ENCODE data around the gene TNC. TPM values are rescaled to one million over a fixed set of nuclear protein-coding genes. Genes with fewer than 3 reads are reported as not detected.

Gene TNC
- total RNA-seq, 2 donors from 2014 or later, result 67.5 to 172 TPM

DNA sequence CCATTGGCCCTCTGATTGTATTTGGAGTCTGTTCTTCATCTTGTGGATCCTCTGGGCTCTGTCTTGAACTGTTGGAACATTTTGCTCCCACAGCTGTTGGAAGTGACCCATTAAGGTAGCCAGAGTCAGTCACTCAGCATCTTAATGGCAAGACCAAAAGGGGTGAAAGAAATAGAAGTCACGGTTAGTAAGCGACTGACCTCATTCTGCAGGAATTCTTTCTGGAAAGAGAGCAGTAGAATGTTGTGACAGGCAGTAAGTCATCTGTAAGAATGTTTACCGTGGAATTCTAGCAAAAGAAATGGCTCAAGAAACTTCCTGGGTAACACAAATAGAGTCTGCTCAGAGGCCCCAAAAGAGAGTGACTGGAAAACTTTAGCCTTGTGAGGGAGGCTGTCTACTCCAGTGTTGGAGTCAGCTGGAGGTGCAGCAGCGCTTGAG lies 28.6 kb upstream of the TNC start:
- Mint-ChIP-seq H3K9me3 (no peaks in the 10 kb centered on the region), H3K27ac (peak overlapping the region; percentile 61)
- WGBS, 2 experiments (ENCODE audit: insufficient coverage in 1 of 2, insufficient read length in 1 of 2), result 75 to 87% methylated on average over 4 of the region's 4 CpGs

DNA sequence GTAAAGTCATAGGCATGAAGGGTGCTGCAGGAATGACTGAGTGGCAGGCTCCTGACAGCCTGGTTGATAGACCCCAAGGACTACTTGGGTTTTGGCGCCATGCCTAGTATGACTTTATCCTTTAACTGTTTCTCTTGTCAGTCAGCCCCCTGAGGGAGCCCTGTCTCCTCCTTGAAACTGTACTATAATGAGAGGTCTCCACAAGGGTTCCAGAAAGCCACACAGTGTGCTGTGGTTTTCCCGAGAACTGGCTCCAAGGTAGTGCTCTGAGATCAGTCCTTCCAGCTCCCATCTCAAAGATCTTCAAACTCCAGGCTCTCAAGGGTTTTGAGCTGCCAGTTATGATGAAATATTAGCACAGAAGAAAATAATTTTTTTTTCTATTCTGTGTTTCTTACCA lies 26.7 kb upstream of the TNC start:
- DNase-seq, result no peak
- 83 to 96% methylated on average over 1 to 2 of the region's 2 CpGs for WGBS, 2 experiments (ENCODE audit: insufficient coverage in 1 of 2, insufficient read length in 1 of 2)
- no peaks in the 10 kb centered on the region for H3K36me3 ChIP-seq (ENCODE audit: control insufficient read depth, insufficient read depth, low read length)
- Mint-ChIP-seq H3K9me3 (no peaks in the 10 kb centered on the region), H3K36me3 (ENCODE audit: low read depth) (no peaks in the 10 kb centered on the region), H3K27me3 (ENCODE audit: insufficient read depth) (peaks cover 4% of the 10 kb centered on the region), H3K4me1 (peaks cover 15% of the 10 kb centered on the region), H3K4me3 (no peak overlapping the region), H3K27ac (no peak overlapping the region)
- no peaks in the 10 kb centered on the region for H3K9me3 ChIP-seq (ENCODE audit: control insufficient read depth, low read length)
- no peak overlapping the region for H3K4me3 ChIP-seq (ENCODE audit: low read length)
- H3K9ac ChIP-seq (ENCODE audit: extremely low read depth, low read length, poor library complexity, severe bottlenecking), result no peak overlapping the region
- H3K27me3 ChIP-seq (ENCODE audit: control insufficient read depth, insufficient read depth, low read length, poor library complexity, severe bottlenecking), result no peaks in the 10 kb centered on the region
- H3K27ac ChIP-seq (ENCODE audit: low read depth, low read length), result no peak overlapping the region
- no peak for TF ChIP-seq CTCF (conservative IDR thresholded peaks at IDR 0.05)
- no peaks in the 10 kb centered on the region for H3K4me1 ChIP-seq (ENCODE audit: control insufficient read depth, insufficient read depth, low read length)

More for the DNA sequence above, 28.6 kb upstream of the TNC start:
- no peaks in the 10 kb centered on the region for H3K36me3 ChIP-seq (ENCODE audit: control insufficient read depth, insufficient read depth, low read length)
- Mint-ChIP-seq H3K27me3 (ENCODE audit: insufficient read depth) (peaks cover 4% of the 10 kb centered on the region), H3K36me3 (ENCODE audit: low read depth) (no peaks in the 10 kb centered on the region), H3K4me3 (no peak overlapping the region), H3K4me1 (peaks cover 8% of the 10 kb centered on the region)
- no peaks in the 10 kb centered on the region for H3K9me3 ChIP-seq (ENCODE audit: control insufficient read depth, low read length)
- H3K4me3 ChIP-seq (ENCODE audit: low read length), result no peak overlapping the region
- DNase-seq, result no peak
- H3K4me1 ChIP-seq (ENCODE audit: control insufficient read depth, insufficient read depth, low read length), result no peaks in the 10 kb centered on the region
- no peaks in the 10 kb centered on the region for H3K27me3 ChIP-seq (ENCODE audit: control insufficient read depth, insufficient read depth, low read length, poor library complexity, severe bottlenecking)
- no peak overlapping the region for H3K9ac ChIP-seq (ENCODE audit: extremely low read depth, low read length, poor library complexity, severe bottlenecking)
- TF ChIP-seq CTCF (conservative IDR thresholded peaks at IDR 0.05), result no peak
- no peak overlapping the region for H3K27ac ChIP-seq (ENCODE audit: low read depth, low read length)

- peaks cover 15% of the 10 kb centered on the region for H3K4me1 Mint-ChIP-seq
- H3K9me3 ChIP-seq (ENCODE audit: control insufficient read depth, low read length), result no peaks in the 10 kb centered on the region
- DNase-seq, result no peak
- peaks cover 1% of the 10 kb centered on the region for H3K27me3 Mint-ChIP-seq (ENCODE audit: insufficient read depth)
- H3K4me3 ChIP-seq (ENCODE audit: low read length), result no peak overlapping the region
- H3K9me3 Mint-ChIP-seq, result no peaks in the 10 kb centered on the region
- WGBS, 2 experiments (ENCODE audit: insufficient coverage in 1 of 2, insufficient read length in 1 of 2), result 70 to 90% methylated on average over 2 of the region's 2 CpGs
- no peak for TF ChIP-seq CTCF (conservative IDR thresholded peaks at IDR 0.05)
- H3K27me3 ChIP-seq (ENCODE audit: control insufficient read depth, insufficient read depth, low read length, poor library complexity, severe bottlenecking), result no peaks in the 10 kb centered on the region
- H3K9ac ChIP-seq (ENCODE audit: extremely low read depth, low read length, poor library complexity, severe bottlenecking), result no peak overlapping the region
- no peaks in the 10 kb centered on the region for H3K4me1 ChIP-seq (ENCODE audit: control insufficient read depth, insufficient read depth, low read length)
- H3K27ac ChIP-seq (ENCODE audit: low read depth, low read length), result no peak overlapping the region
- no peak overlapping the region for H3K27ac Mint-ChIP-seq
- H3K36me3 ChIP-seq (ENCODE audit: control insufficient read depth, insufficient read depth, low read length), result no peaks in the 10 kb centered on the region
- no peaks in the 10 kb centered on the region for H3K36me3 Mint-ChIP-seq (ENCODE audit: low read depth)
- H3K4me3 Mint-ChIP-seq, result no peak overlapping the region
Measured at GRCh38 chr9:115143689-115144088, 25.7 kb upstream of the TNC start.
